Thyroid gland (tissue), 4 donors: ENCODE results near the gene TCEA2.

ENCODE experiments used
- POLR2A ChIP-seq, 2 donors: fragments of 450-650 bp; IDR thresholded peaks; one replicate each; pipeline ENCODE4 v1.6.1; 2017; ENCODE audit warnings: antibody characterized with exemption in 2 of 2, mild to moderate bottlenecking in 2 of 2, moderate library complexity in 1 of 2
- TF ChIP-seq, protein P1 (sequence below), 6 experiments: fragments of 200-600 bp in 3 of 6; fragments of 450-650 bp in 3 of 6; sonication (generic) in 3 of 6; IDR thresholded peaks; one replicate each; pipeline ENCODE4 v1.5.1; 2016 to 2019; ENCODE audit warnings: antibody characterized with exemption in 6 of 6, mild to moderate bottlenecking in 2 of 6, inconsistent platforms in 1 of 6, moderate library complexity in 1 of 6

DNA sequence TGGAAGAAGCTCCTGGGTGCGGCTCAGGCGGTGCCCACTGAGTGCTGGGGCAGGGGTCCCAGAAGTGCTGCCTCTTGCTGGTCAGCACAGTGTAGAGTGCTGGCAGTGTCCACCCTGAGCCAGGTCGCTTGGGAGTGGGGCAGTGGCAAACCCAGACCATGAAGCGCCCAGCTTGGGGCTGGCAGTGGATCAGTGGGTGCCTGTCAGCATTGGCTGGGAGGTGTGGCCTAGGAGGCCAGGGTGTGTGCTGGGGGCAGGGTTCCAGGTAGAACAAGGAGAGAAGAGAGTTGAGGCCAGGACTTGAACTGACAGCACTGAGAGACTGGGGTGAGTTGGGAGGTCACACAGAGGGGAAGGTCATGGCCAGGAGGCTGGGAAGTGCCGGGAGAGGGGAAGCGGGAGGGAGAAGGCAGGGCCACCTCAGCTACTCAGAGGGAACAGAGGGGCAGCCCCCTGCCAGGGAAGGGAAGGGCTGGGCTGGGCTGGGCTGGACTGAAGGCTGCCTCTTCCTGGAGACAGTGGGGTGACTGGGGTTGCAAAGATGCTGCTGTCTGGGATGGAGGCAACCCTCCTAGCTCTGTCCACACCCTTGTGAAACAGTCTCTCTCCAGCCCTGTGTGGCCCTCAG, 4.1 kb downstream of the TCEA2 start:
- TF ChIP-seq, protein P1, sequence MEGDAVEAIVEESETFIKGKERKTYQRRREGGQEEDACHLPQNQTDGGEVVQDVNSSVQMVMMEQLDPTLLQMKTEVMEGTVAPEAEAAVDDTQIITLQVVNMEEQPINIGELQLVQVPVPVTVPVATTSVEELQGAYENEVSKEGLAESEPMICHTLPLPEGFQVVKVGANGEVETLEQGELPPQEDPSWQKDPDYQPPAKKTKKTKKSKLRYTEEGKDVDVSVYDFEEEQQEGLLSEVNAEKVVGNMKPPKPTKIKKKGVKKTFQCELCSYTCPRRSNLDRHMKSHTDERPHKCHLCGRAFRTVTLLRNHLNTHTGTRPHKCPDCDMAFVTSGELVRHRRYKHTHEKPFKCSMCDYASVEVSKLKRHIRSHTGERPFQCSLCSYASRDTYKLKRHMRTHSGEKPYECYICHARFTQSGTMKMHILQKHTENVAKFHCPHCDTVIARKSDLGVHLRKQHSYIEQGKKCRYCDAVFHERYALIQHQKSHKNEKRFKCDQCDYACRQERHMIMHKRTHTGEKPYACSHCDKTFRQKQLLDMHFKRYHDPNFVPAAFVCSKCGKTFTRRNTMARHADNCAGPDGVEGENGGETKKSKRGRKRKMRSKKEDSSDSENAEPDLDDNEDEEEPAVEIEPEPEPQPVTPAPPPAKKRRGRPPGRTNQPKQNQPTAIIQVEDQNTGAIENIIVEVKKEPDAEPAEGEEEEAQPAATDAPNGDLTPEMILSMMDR (IDR thresholded peaks at IDR 0.05): no peak
- no peak for TF ChIP-seq POLR2A (IDR thresholded peaks at IDR 0.05)
